PC-9 (cell line): ENCODE results near the gene DPEP3. TPM values are rescaled to one million over a fixed set of nuclear protein-coding genes. Genes with fewer than 3 reads are reported as not detected.

Experiments used
- BruUV-seq: library from RNA; stranded (reverse); fragments of 400-500 nt; replicated peaks from 2 replicates; lab custom pipeline; 2021; lab: Mats Ljungman, UMichigan
- CTCF ChIA-PET: fragments of 300-600 bp; sonication (Branson Sonifier 250); formaldehyde crosslinking; loops from one replicate; lab custom pipeline; 2022; ENCODE audit warnings: antibody characterized with exemption; lab: Charles Lee
- POLR2A ChIA-PET: fragments of 300-600 bp; sonication (Branson Sonifier 250); formaldehyde crosslinking; loops from one replicate; lab custom pipeline; 2022; ENCODE audit warnings: antibody characterized with exemption; ENCODE audit not compliant: unreplicated experiment; lab: Charles Lee
- DNase-seq, 2 experiments: peaks; one replicate each; pipeline versions ENCODE4 v3.0.0 to v3.0.0-alpha.2; 2015 to 2022; ENCODE audit warnings: mixed read lengths in 1 of 2
- H2AFZ ChIP-seq: fragments of 200-600 bp; sonication (generic); 2 replicates; pipeline ENCODE4 v1.8.1; 2017; ENCODE audit warnings: antibody characterized with exemption
- H3F3A ChIP-seq: fragments of 200-600 bp; sonication (generic); 2 replicates; pipeline ENCODE4 v1.8.1; 2017; ENCODE audit warnings: antibody characterized with exemption, mild to moderate bottlenecking, low read depth; ENCODE audit not compliant: insufficient read depth
- H3K27ac ChIP-seq: fragments of 200-600 bp; sonication (generic); 2 replicates; pipeline ENCODE4 v1.6.1; 2016; ENCODE audit warnings: mixed run types
- H3K27me3 ChIP-seq: fragments of 200-600 bp; sonication (generic); 2 replicates; pipeline ENCODE4 v1.6.1; 2016; ENCODE audit warnings: low read depth, mixed run types; ENCODE audit not compliant: insufficient read depth
- H3K36me3 ChIP-seq: fragments of 200-600 bp; sonication (generic); 2 replicates; pipeline ENCODE4 v1.6.1; 2016; ENCODE audit warnings: low read depth, mixed run types
- H3K4me1 ChIP-seq: fragments of 200-600 bp; sonication (generic); replicated peaks from 2 replicates; pipeline ENCODE4 v1.6.1; 2016; ENCODE audit warnings: mixed run types; ENCODE audit not compliant: insufficient read depth
- H3K4me2 ChIP-seq: fragments of 200-600 bp; sonication (generic); 2 replicates; pipeline ENCODE4 v1.6.1; 2017; ENCODE audit warnings: mixed run types
- H3K4me3 ChIP-seq: fragments of 200-600 bp; sonication (generic); 2 replicates; pipeline ENCODE4 v1.6.1; 2016; ENCODE audit warnings: mixed run types
- H3K79me2 ChIP-seq: fragments of 200-600 bp; sonication (generic); 2 replicates; pipeline ENCODE4 v1.6.1; 2017; ENCODE audit warnings: low read depth, mixed run types
- H3K9me2 ChIP-seq: fragments of 200-600 bp; sonication (generic); 2 replicates; pipeline ENCODE4 v1.8.1; 2017; ENCODE audit warnings: mild to moderate bottlenecking; ENCODE audit not compliant: insufficient read depth
- H3K9me3 ChIP-seq: fragments of 200-600 bp; sonication (generic); 2 replicates; pipeline ENCODE4 v1.8.1; 2016; ENCODE audit warnings: low read depth; ENCODE audit not compliant: insufficient read depth
- H4K20me1 ChIP-seq: fragments of 200-600 bp; sonication (generic); 2 replicates; pipeline ENCODE4 v1.8.1; 2017; ENCODE audit not compliant: insufficient read depth
- CTCF ChIP-seq: fragments of 200-600 bp; sonication (generic); conservative IDR thresholded peaks from 2 replicates; pipeline ENCODE4 v1.6.1; 2017; ENCODE audit warnings: mixed run types, antibody characterized with exemption, mild to moderate bottlenecking, moderate library complexity
- EZH2 ChIP-seq: fragments of 200-600 bp; sonication (generic); IDR thresholded peaks from 2 replicates; pipeline ENCODE4 v1.8.0; 2017; ENCODE audit warnings: antibody characterized with exemption, low read depth
- intact Hi-C: fragments of 100-400 bp; cut with micrococcal nuclease; formaldehyde crosslinking; loops from one replicate; pipeline ENCODE4 v1.10.0; 2022; ENCODE audit not compliant: unreplicated experiment
- total RNA-seq: library from RNA; stranded (reverse); gene quantifications from 2 replicates; pipeline ENCODE4 v1.2.3, GENCODE V29; 2021

DPEP3 gene
- total RNA-seq, 1 experiment from 2014 or later: not detected

GRCh38 chr16:67934306-67935100 lies 45.8 kb downstream of the DPEP3 start:
- peaks cover 12% of the 10 kb centered on the region; the same call in 1 of the 2 replicates for H3F3A ChIP-seq
- H3K4me3 ChIP-seq: peak overlapping the region; percentile 88; the same call in 1 of the 2 replicates
- H3K4me1 ChIP-seq: peaks cover 6% of the 10 kb centered on the region; the same call in 1 of the 2 replicates
- peak overlapping the region; percentile 91 for H3K4me2 ChIP-seq
- no peaks in the 10 kb centered on the region for H4K20me1 ChIP-seq
- intact Hi-C loops: loop anchor here (5.0 kb wide), 1 partner anchor 298 kb away; no protein-coding TSS in a partner anchor
- no peak overlapping the region for H3K27ac ChIP-seq
- POLR2A ChIA-PET: no interaction called here
- no peak for DNase-seq
- H2AFZ ChIP-seq: no peak overlapping the region
- no peaks in the 10 kb centered on the region for H3K9me2 ChIP-seq
- CTCF ChIA-PET: interaction anchor here (0.5 to 0.6 kb wide), 3 partner anchors 45 to 421 kb away, joined by 3 to 7 read pairs (median 5); no protein-coding TSS in a partner anchor
- no peaks in the 10 kb centered on the region for H3K9me3 ChIP-seq
- H3K79me2 ChIP-seq: peaks cover 18% of the 10 kb centered on the region
- H3K36me3 ChIP-seq: no peaks in the 10 kb centered on the region
- no TSS peak for BruUV-seq
- H3K27me3 ChIP-seq: no peaks in the 10 kb centered on the region
- no peak for TF ChIP-seq EZH2
- no peak for TF ChIP-seq CTCF

- BruUV-seq: no TSS peak
- ChIA-PET POLR2A (no interaction called here), CTCF (no interaction called here)
- Histone ChIP-seq H3K4me2 (no peak overlapping the region), H3K9me3 (no peaks in the 10 kb centered on the region), H3K79me2 (peaks cover 18% of the 10 kb centered on the region), H3K27me3 (no peaks in the 10 kb centered on the region), H3K36me3 (no peaks in the 10 kb centered on the region), H3K27ac (no peak overlapping the region), H3K4me1 (peaks cover 6% of the 10 kb centered on the region; the same call in 1 of the 2 replicates), H2AFZ (no peak overlapping the region), H3K9me2 (no peaks in the 10 kb centered on the region), H3F3A (peaks cover 9% of the 10 kb centered on the region; the same call in 1 of the 2 replicates), H4K20me1 (peaks cover 1% of the 10 kb centered on the region; the same call in 1 of the 2 replicates), H3K4me3 (no peak overlapping the region)
- no peak for TF ChIP-seq EZH2
- no peak for TF ChIP-seq CTCF
- no peak for DNase-seq
- intact Hi-C loops: no loop called here
These were observed 46.5 kb downstream of the DPEP3 start for GRCh38 chr16:67933805-67934204.

GRCh38 chr16:67932462-67932840 lies 47.8 kb downstream of the DPEP3 start:
- DNase-seq: no peak
- Histone ChIP-seq H3K4me2 (no peak overlapping the region), H3K27ac (no peak overlapping the region), H3K36me3 (no peaks in the 10 kb centered on the region), H3K9me2 (no peaks in the 10 kb centered on the region), H3F3A (peaks cover 6% of the 10 kb centered on the region; the same call in 1 of the 2 replicates), H3K9me3 (no peaks in the 10 kb centered on the region), H2AFZ (no peak overlapping the region), H4K20me1 (peaks cover 10% of the 10 kb centered on the region), H3K4me1 (peaks cover 6% of the 10 kb centered on the region; the same call in 1 of the 2 replicates), H3K27me3 (no peaks in the 10 kb centered on the region), H3K4me3 (no peak overlapping the region), H3K79me2 (peaks cover 17% of the 10 kb centered on the region)
- TF ChIP-seq CTCF (no peak), EZH2 (no peak)
- CTCF ChIA-PET: no interaction called here
- POLR2A ChIA-PET: no interaction called here
- no TSS peak for BruUV-seq
- intact Hi-C loops: no loop called here
